ENCODE results near the gene SERINC5.

SERINC5 gene

GRCh38 chr5:80251636-80252035, 4.2 kb downstream of the SERINC5 start:
- DNase-seq, result no peak

GRCh38 chr5:80250801-80251200, 5.0 kb downstream of the SERINC5 start:
- DNase-seq, result no peak

DNA sequence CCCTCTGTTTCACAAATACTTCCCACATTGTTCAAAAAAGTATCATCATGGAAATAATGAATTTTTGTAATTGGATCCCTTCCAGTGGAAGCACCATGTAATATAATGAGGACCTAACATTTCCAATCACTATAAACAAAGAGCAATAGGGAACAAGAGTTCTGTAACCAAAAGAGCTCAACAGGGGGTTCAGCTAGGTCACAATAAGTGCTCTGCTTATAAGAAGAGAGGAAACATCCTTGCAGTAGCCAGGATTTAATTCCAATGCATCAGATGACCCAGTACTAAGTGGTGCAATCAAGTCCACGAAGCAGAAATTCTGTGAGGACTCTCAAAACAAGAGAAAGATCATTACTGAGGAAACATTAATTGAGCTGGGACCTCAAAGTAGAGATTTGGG, 5.9 kb downstream of the SERINC5 start:
- no peak for DNase-seq

GRCh38 chr5:80248378-80248777, 7.5 kb downstream of the SERINC5 start:
- no peak for DNase-seq

- peak; percentile 45 to 73 for DNase-seq
These were observed 8.7 kb downstream of the SERINC5 start for GRCh38 chr5:80246995-80247729.

GRCh38 chr5:80246001-80246758, 9.7 kb downstream of the SERINC5 start:
- no peak for DNase-seq

DNA sequence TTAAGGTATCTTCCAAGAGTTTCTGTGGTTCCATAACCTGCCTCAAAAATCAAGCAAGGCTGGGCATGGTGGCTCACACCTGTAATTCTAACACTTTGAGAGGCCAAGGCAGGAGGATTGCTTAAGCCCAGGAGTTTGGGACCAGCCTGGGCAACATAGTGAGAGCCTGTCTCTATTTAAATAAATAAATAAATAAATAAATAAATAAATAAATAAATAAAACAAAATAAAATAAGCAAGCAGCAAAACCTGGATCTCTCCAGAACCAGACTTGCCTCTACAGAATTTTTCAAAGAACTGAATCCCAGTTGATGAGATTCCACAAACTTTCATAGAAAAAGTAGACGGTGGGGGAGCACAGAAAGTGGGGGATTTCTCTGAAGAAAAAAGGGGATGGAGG, 12.3 kb downstream of the SERINC5 start:
- DNase-seq, result no peak

- DNase-seq, result no peak
These were observed 13.0 kb downstream of the SERINC5 start for GRCh38 chr5:80242849-80243248.

DNA sequence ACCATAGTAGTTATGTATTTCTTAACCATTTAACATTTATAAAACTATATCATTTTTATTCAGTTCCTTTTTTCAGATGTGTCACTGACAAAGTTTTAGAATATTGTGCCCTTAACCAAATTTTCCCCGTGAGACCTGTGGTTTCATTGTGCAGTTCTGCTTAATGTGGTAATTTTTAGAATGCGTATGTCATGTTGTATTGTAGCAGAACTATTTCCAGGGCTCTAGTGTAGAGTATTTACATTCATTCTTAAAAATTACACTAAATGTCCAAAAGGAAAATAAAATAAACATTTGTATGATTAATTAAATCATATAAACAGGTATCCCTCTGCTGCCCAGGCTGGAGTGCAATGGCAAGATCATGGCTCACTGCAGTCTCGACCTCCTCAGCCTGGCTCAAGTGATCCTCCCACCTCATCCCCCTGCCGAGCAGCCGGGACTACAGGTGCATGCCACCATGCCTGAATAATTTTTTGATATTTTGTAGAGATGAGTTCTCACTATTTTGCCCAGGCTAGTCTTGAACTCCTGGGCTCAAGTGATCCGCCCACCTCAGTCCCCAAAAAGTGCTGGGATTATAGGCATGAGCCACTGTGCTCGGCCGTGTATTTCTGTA, 15.4 kb downstream of the SERINC5 start:
- DNase-seq, result no peak

GRCh38 chr5:80239680-80240367, 16.0 kb downstream of the SERINC5 start:
- DNase-seq, result no peak

GRCh38 chr5:80238778-80239679, 16.8 kb downstream of the SERINC5 start:
- no peak for DNase-seq

GRCh38 chr5:80238097-80238496, 17.8 kb downstream of the SERINC5 start:
- DNase-seq, result no peak

GRCh38 chr5:80237243-80237642, 18.6 kb downstream of the SERINC5 start:
- no peak for DNase-seq

GRCh38 chr5:80234116-80234948, 21.5 kb downstream of the SERINC5 start:
- DNase-seq, result no peak

GRCh38 chr5:80231693-80232092, 24.2 kb downstream of the SERINC5 start:
- DNase-seq, result no peak

DNA sequence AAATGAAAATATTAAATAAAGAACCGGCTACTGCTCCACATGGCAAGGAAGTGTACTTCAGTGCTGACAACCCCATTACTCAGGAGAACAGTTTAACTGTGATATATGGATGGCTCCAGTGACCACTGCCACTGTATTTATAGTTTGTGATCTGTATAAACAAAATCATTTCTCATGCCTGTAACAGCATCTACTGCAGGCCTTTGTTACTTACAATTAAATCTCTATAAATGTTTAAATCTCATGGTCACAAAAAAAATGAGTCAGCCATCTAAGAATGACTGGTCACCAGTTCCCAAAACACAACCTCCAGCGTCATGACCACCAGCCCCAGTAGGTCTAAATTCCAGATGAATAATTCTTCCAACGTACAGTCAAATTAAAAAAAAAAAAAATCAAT, 24.6 kb downstream of the SERINC5 start:
- DNase-seq, result no peak

- DNase-seq, result no peak
These were observed 25.4 kb downstream of the SERINC5 start for GRCh38 chr5:80230269-80230992.

GRCh38 chr5:80229902-80230255, 26.0 kb downstream of the SERINC5 start:
- no peak for DNase-seq

GRCh38 chr5:80227979-80228596, 27.8 kb downstream of the SERINC5 start:
- DNase-seq, result no peak

DNA sequence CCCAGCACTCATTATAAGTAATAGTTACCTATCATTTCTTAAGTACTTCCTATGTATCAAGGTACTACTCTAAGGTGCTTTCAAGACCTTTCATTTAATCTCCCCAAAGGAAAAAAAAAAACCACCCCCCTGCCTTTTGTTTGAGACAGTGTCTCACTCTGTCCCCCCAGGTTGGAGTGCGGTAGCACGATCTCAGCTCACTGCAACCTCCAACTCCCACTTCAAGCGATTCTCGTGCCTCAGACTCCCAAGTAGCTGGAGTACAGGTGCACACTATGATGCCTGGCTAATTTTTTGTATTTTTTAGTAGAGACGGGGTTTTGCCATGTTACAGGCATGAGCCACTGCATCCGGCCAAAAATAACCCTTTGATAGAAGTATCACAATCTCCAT, 29.9 kb downstream of the SERINC5 start:
- DNase-seq, result no peak

Data from AML-193 (cell line).